HG03457 (cell line): Measurements from ENCODE around the gene ALKBH4.
"Not testable (repeated sequence)": the region's sequence is repeated elsewhere in the genome, so short reads cannot be mapped to it uniquely, and the experiment has no call there.

Source experiments
- ATAC-seq: cut with Tn5 transposase; IDR thresholded peaks from one replicate; pipeline ENCODE4 v1.9.1; 2021; ENCODE audit warnings: moderate number of reproducible peaks; ENCODE audit not compliant: unreplicated experiment

The ALKBH4 gene

DNA sequence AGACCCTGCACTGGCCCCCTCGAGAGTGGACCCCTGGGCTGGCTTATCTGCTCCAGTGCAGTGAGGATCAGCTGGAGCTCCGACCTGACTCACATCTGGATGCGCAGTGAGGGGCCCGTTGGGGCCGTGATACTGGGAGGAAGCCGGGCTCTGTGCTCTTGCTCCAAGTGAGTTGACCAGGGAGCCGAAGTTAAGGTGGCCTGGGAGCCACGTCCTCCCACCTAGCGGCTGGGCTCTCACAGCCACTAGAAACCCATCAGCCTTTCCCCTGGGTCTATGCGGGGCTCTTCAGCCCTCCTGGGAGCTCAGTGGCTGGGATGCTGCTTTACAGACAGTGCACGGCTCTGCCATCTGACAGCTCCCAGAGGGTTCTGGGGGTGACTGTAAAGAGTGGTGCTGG is 9.1 kb downstream of the ALKBH4 start:
- no peak for ATAC-seq

DNA sequence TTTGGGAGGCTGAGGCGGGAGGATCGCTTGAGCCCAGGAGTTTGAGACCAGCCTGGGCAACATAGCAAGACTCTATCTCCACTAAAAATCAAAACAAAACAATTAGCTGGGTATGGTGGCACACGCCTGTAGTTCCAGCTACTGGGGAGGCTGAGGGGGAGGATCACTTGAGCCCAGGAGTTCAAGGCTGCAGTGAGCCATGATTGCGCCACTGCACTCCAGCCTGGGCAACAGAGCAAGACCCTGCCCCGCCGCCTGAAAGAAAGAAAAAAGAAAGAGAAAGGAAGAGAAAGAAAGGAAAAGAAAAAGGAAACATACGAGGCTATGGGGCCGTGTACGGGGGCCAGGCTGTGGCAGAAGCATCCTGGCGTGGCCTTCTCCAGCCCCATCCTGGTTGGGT is 9.7 kb downstream of the ALKBH4 start:
- ATAC-seq = not testable (repeated sequence)

DNA sequence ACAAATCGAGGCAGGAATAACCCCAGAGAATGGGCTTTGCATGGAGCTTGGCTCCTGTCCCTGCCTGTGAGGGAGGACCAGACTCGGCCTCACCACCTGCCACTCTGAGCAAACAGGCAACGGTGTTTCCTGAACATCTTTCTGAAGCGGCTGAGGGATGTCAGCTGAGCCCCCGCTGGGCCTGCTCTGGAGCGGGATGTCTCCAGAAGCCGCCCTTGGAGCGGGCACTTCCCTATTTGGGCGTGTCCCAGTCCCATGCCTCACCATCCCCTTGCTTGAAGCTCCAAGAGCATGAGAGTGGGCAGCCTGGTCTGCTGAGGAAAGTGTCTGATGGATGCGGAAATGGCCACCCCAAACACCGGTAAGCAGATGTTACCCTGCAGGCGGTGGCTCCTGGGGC is 10.2 kb downstream of the ALKBH4 start:
- ATAC-seq = no peak

GRCh38 chr7:102453319-102453718 is 11.3 kb downstream of the ALKBH4 start:
- ATAC-seq = no peak

- no peak for ATAC-seq
Observed at GRCh38 chr7:102452451-102452850, 12.2 kb downstream of the ALKBH4 start.

DNA sequence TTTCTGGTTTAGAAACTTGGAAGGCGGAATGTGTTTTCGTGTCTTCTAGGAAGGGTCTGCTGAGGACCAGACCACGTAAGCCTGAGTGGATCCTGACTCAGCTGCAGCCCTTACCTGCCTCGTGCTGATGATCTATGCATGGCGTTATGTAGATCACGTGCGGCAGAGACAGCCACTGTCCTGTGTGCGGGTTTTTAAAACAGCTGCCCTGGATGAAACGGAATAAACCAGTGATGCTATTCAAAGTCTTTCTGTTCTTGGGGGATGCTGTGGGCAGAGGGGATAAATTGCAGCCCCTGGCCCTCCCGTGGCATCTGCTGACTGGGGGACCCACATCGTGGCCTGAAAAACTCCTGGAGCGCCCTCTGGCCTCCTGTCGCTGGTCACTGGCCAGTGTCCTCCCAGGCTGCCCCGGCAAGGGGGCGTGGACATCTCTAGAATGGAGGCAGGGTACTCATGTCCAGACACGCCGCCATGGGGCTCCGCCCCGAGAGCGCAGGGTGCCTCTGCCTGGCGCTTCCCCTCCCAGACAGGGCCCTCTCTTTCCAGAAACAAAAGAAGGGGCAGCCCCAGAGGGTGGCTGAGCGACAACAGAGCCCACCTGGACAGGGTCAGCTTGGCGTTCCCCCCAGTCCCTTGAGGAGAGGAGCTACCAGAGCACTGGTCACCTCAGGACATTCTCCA is 13.2 kb downstream of the ALKBH4 start:
- ATAC-seq = no peak

- peak; percentile 46 for ATAC-seq
Observed at GRCh38 chr7:102450242-102450641, 14.4 kb downstream of the ALKBH4 start.

GRCh38 chr7:102449136-102449535 is 15.5 kb downstream of the ALKBH4 start:
- no peak for ATAC-seq

DNA sequence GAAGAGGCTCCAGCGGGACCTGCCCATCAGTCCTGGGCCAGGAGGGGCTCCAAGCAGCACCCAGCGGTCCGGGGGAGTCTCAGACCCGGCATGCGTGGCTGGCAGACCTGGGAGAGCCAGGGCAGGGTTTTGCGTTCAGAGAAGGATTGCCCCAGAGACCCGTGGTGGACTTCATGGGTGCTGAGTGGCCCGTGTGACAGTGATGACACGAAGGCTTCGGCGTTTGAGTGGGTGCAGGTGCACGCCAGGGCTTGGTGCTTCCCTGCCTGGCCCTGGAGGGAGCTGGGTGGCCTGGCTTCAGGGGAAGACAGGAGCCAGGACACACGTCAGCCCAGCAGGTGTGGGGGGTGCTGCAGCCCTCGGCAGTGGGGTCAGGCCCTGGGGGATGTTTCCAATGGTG is 17.4 kb downstream of the ALKBH4 start:
- no peak for ATAC-seq

DNA sequence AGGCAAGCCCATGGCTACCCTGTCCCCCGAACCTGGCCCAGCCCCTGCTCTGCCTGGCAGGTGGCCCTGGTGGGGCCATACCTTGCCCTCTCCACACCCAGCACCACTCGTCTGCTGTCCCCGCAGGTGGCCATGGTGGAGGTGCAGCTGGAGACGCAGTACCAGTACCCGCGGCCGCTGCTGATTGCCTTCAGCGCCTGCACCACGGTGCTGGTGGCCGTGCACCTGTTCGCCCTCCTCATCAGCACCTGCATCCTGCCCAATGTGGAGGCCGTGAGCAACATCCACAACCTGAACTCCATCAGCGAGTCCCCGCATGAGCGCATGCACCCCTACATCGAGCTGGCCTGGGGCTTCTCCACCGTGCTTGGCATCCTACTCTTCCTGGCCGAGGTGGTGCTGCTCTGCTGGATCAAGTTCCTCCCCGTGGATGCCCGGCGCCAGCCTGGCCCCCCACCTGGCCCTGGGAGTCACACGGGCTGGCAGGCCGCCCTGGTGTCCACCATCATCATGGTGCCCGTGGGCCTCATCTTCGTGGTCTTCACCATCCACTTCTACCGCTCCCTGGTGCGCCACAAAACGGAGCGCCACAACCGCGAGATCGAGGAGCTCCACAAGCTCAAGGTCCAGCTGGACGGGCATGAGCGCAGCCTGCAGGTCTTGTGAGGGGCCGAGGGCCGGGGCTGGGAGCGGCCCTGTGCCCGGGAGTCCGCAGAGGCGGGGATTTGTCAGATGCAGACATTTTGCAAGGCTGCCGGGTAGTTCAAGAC is 18.1 kb downstream of the ALKBH4 start:
- ATAC-seq = no peak

DNA sequence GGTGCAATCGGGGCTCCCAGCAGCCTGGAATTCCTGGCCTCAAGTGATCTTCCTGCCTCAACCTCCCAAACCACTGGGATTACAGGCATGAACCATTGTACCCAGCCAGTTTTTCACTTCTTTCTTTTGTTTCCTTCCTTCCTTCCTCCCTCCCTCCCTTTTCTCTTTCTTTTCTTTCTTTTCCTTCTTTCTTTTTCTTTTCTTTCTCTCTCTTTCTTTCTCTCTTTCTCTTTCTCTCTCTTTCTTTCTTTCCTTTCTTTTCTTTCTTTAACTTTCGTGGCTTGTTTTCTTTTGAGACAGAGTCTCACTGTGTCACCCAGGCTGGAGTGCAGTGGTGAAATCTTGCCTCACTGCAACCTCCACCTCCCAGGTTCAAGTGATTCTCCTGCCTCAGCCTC is 19.0 kb downstream of the ALKBH4 start:
- ATAC-seq = no peak

- no peak for ATAC-seq
Observed at GRCh38 chr7:102444961-102445673, 19.5 kb downstream of the ALKBH4 start.

GRCh38 chr7:102439963-102440795 is 24.5 kb downstream of the ALKBH4 start:
- no peak for ATAC-seq

GRCh38 chr7:102436118-102436517 is 28.5 kb downstream of the ALKBH4 start:
- ATAC-seq = no peak

GRCh38 chr7:102434039-102434486 is 30.6 kb downstream of the ALKBH4 start:
- ATAC-seq = no peak

DNA sequence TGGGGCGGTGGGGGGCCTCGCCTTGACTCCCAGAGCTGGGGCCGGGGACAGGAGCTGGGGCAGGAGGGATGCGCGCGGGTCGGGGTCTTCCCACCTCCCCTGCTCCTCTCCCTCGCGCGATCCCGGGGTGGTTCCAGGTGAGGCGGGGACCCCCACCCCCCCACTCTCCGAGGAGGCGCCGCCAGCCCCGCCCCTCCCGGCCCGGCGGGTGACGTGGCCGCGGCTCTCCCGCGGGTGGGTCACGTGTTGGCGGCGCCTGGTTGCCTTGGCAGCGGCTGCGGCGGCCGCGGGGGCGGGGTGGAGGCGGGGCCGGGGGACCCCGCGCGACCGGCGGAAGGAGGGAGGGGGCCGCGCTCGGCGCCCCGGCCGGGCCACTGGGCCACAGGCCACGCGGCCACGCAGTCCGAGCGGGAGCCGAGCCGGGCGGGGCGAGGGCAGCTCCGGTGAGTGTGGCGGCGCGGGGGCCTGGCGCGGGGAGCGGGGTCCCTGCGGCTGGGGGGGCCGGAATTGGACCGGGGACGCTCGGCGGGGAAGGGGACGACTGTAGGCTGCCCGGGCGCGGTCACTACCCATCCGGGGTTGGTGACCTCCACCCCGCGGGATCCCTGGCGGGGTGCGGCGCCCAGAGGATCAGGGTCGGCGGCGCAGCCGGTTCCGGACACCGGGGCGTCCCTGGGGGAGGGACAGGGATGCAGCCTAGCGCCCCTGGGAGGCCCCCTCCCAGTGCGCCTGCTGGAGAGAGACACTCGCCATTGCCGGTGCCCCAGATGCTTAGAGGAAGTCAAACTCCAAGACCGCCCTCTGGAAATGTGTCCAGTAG is 31.2 kb downstream of the ALKBH4 start, which contains the start of gene ORAI2:
Gene ORAI2, plus strand, starts transcription at position 357 of the 820 bp plus-strand sequence. CDS start 5,382 bp downstream, outside the sequence.
- peak; percentile 45 for ATAC-seq

- ATAC-seq = peak; percentile 24
Observed at GRCh38 chr7:102432442-102433218, 32.0 kb downstream of the ALKBH4 start.

- ATAC-seq = no peak
Observed at GRCh38 chr7:102431617-102432298, 32.9 kb downstream of the ALKBH4 start.
